ENCODE data around the gene AP5B1.

AP5B1 gene

GRCh38 chr11:65786008-65786785 is 5.4 kb upstream of the AP5B1 start:
- H3K9ac ChIP-seq (ENCODE audit: low read length) = no peak overlapping the region
- no peaks in the 10 kb centered on the region for H3K4me1 ChIP-seq (ENCODE audit: control insufficient read depth, insufficient read depth, low read length)
- no peak overlapping the region for H3K27ac ChIP-seq (ENCODE audit: low read depth, low read length)
- H3K36me3 ChIP-seq (ENCODE audit: control insufficient read depth, insufficient read depth, low read length) = no peaks in the 10 kb centered on the region
- peaks cover 16% of the 10 kb centered on the region for H3K27me3 ChIP-seq (ENCODE audit: control insufficient read depth, insufficient read depth, low read length)
- peak overlapping the region; percentile 15 for H3K4me3 ChIP-seq (ENCODE audit: low read length)

GRCh38 chr11:65785319-65786007 is 4.7 kb upstream of the AP5B1 start:
- H3K27ac ChIP-seq (ENCODE audit: low read depth, low read length) = no peak overlapping the region
- peaks cover 16% of the 10 kb centered on the region for H3K27me3 ChIP-seq (ENCODE audit: control insufficient read depth, insufficient read depth, low read length)
- no peak overlapping the region for H3K9ac ChIP-seq (ENCODE audit: low read length)
- H3K36me3 ChIP-seq (ENCODE audit: control insufficient read depth, insufficient read depth, low read length) = no peaks in the 10 kb centered on the region
- no peaks in the 10 kb centered on the region for H3K4me1 ChIP-seq (ENCODE audit: control insufficient read depth, insufficient read depth, low read length)
- H3K4me3 ChIP-seq (ENCODE audit: low read length) = no peak overlapping the region

GRCh38 chr11:65782816-65783228 is 2.0 kb upstream of the AP5B1 start:
- no peak overlapping the region for H3K9ac ChIP-seq (ENCODE audit: low read length)
- H3K36me3 ChIP-seq (ENCODE audit: control insufficient read depth, insufficient read depth, low read length) = peaks cover 2% of the 10 kb centered on the region
- peaks cover 9% of the 10 kb centered on the region for H3K27me3 ChIP-seq (ENCODE audit: control insufficient read depth, insufficient read depth, low read length)
- H3K4me1 ChIP-seq (ENCODE audit: control insufficient read depth, insufficient read depth, low read length) = peaks cover 4% of the 10 kb centered on the region
- H3K4me3 ChIP-seq (ENCODE audit: low read length) = no peak overlapping the region
- H3K27ac ChIP-seq (ENCODE audit: low read depth, low read length) = no peak overlapping the region

GRCh38 chr11:65781962-65782815 is 1.4 kb upstream of the AP5B1 start:
- Histone ChIP-seq H3K4me1 (ENCODE audit: control insufficient read depth, insufficient read depth, low read length) (peaks cover 4% of the 10 kb centered on the region), H3K27me3 (ENCODE audit: control insufficient read depth, insufficient read depth, low read length) (peaks cover 9% of the 10 kb centered on the region), H3K9ac (ENCODE audit: low read length) (no peak overlapping the region), H3K27ac (ENCODE audit: low read depth, low read length) (no peak overlapping the region), H3K36me3 (ENCODE audit: control insufficient read depth, insufficient read depth, low read length) (peaks cover 2% of the 10 kb centered on the region), H3K4me3 (ENCODE audit: low read length) (no peak overlapping the region)

GRCh38 chr11:65781152-65781961 is 581 bp upstream of the AP5B1 start:
- Histone ChIP-seq H3K4me3 (ENCODE audit: low read length) (peak overlapping the region; percentile 49), H3K9ac (ENCODE audit: low read length) (no peak overlapping the region), H3K36me3 (ENCODE audit: control insufficient read depth, insufficient read depth, low read length) (peaks cover 2% of the 10 kb centered on the region), H3K27me3 (ENCODE audit: control insufficient read depth, insufficient read depth, low read length) (peaks cover 8% of the 10 kb centered on the region), H3K4me1 (ENCODE audit: control insufficient read depth, insufficient read depth, low read length) (peaks cover 4% of the 10 kb centered on the region), H3K27ac (ENCODE audit: low read depth, low read length) (peak overlapping the region; percentile 11)

GRCh38 chr11:65779919-65780769 is 632 bp downstream of the AP5B1 start:
- peaks cover 2% of the 10 kb centered on the region for H3K36me3 ChIP-seq (ENCODE audit: control insufficient read depth, insufficient read depth, low read length)
- peak overlapping the region; percentile 93 for H3K9ac ChIP-seq (ENCODE audit: low read length)
- H3K27me3 ChIP-seq (ENCODE audit: control insufficient read depth, insufficient read depth, low read length) = no peaks in the 10 kb centered on the region
- H3K4me3 ChIP-seq (ENCODE audit: low read length) = peak overlapping the region; percentile 94
- H3K27ac ChIP-seq (ENCODE audit: low read depth, low read length) = peak overlapping the region; percentile 59
- peaks cover 4% of the 10 kb centered on the region for H3K4me1 ChIP-seq (ENCODE audit: control insufficient read depth, insufficient read depth, low read length)

- Histone ChIP-seq H3K4me3 (ENCODE audit: low read length) (peak overlapping the region; percentile 94), H3K27ac (ENCODE audit: low read depth, low read length) (no peak overlapping the region), H3K36me3 (ENCODE audit: control insufficient read depth, insufficient read depth, low read length) (peaks cover 2% of the 10 kb centered on the region), H3K27me3 (ENCODE audit: control insufficient read depth, insufficient read depth, low read length) (no peaks in the 10 kb centered on the region), H3K9ac (ENCODE audit: low read length) (peak overlapping the region; percentile 28), H3K4me1 (ENCODE audit: control insufficient read depth, insufficient read depth, low read length) (peaks cover 4% of the 10 kb centered on the region)
Measured at GRCh38 chr11:65779669-65779918, 1.2 kb downstream of the AP5B1 start.

GRCh38 chr11:65778901-65779668 is 1.7 kb downstream of the AP5B1 start:
- Histone ChIP-seq H3K4me1 (ENCODE audit: control insufficient read depth, insufficient read depth, low read length) (peaks cover 4% of the 10 kb centered on the region), H3K27me3 (ENCODE audit: control insufficient read depth, insufficient read depth, low read length) (no peaks in the 10 kb centered on the region), H3K4me3 (ENCODE audit: low read length) (peak overlapping the region; percentile 94), H3K27ac (ENCODE audit: low read depth, low read length) (no peak overlapping the region), H3K36me3 (ENCODE audit: control insufficient read depth, insufficient read depth, low read length) (peaks cover 2% of the 10 kb centered on the region), H3K9ac (ENCODE audit: low read length) (peak overlapping the region; percentile 28)

GRCh38 chr11:65778431-65778900 is 2.3 kb downstream of the AP5B1 start:
- Histone ChIP-seq H3K36me3 (ENCODE audit: control insufficient read depth, insufficient read depth, low read length) (peaks cover 2% of the 10 kb centered on the region), H3K4me1 (ENCODE audit: control insufficient read depth, insufficient read depth, low read length) (peaks cover 4% of the 10 kb centered on the region), H3K27ac (ENCODE audit: low read depth, low read length) (no peak overlapping the region), H3K27me3 (ENCODE audit: control insufficient read depth, insufficient read depth, low read length) (no peaks in the 10 kb centered on the region), H3K9ac (ENCODE audit: low read length) (no peak overlapping the region), H3K4me3 (ENCODE audit: low read length) (no peak overlapping the region)

- peaks cover 2% of the 10 kb centered on the region for H3K36me3 ChIP-seq (ENCODE audit: control insufficient read depth, insufficient read depth, low read length)
- H3K9ac ChIP-seq (ENCODE audit: low read length) = no peak overlapping the region
- no peak overlapping the region for H3K4me3 ChIP-seq (ENCODE audit: low read length)
- no peak overlapping the region for H3K27ac ChIP-seq (ENCODE audit: low read depth, low read length)
- peaks cover 4% of the 10 kb centered on the region for H3K4me1 ChIP-seq (ENCODE audit: control insufficient read depth, insufficient read depth, low read length)
- H3K27me3 ChIP-seq (ENCODE audit: control insufficient read depth, insufficient read depth, low read length) = no peaks in the 10 kb centered on the region
Measured at GRCh38 chr11:65777821-65778361, 2.9 kb downstream of the AP5B1 start.
